Measurements from ENCODE around the gene PRAC2.

PRAC2 gene

GRCh38 chr17:48720266-48721008, 2.5 kb upstream of the PRAC2 start:
- DNase-seq: no peak

GRCh38 chr17:48721009-48721402, 2.0 kb upstream of the PRAC2 start:
- no peak for DNase-seq

GRCh38 chr17:48722201-48722907, 631 bp upstream of the PRAC2 start, which contains the start of gene PRAC1:
PRAC1 (minus strand) TSS chr17:48722518; CDS start chr17:48722392, 126 bp downstream.
- no peak for DNase-seq

GRCh38 chr17:48723423-48724250, 652 bp downstream of the PRAC2 start:
- DNase-seq: no peak

- DNase-seq: peak; percentile 43 to 70 (median 52)
Measured at GRCh38 chr17:48724251-48725003, 1.4 kb downstream of the PRAC2 start.

GRCh38 chr17:48725004-48725287, 2.0 kb downstream of the PRAC2 start:
- no peak for DNase-seq

GRCh38 chr17:48725288-48726064, 2.5 kb downstream of the PRAC2 start:
- DNase-seq: no peak

- DNase-seq: no peak
Measured at GRCh38 chr17:48726114-48726915, 3.3 kb downstream of the PRAC2 start.

GRCh38 chr17:48726916-48727286, 3.9 kb downstream of the PRAC2 start:
- DNase-seq: no peak

- DNase-seq: no peak
Measured at GRCh38 chr17:48727415-48728175, 4.6 kb downstream of the PRAC2 start.

GRCh38 chr17:48728232-48729231, 5.5 kb downstream of the PRAC2 start, which contains the start of gene HOXB13:
HOXB13 (minus strand) TSS chr17:48728750; CDS start chr17:48728593, 157 bp downstream.
- DNase-seq: peak in 1 of 4 experiments; percentile 22

- no peak for DNase-seq
Measured at GRCh38 chr17:48729335-48730239, 6.6 kb downstream of the PRAC2 start.

- DNase-seq: no peak
Measured at GRCh38 chr17:48730240-48730550, 7.2 kb downstream of the PRAC2 start.

GRCh38 chr17:48731355-48731754, 8.4 kb downstream of the PRAC2 start:
- no peak for DNase-seq

GRCh38 chr17:48732688-48733629, 10.0 kb downstream of the PRAC2 start:
- DNase-seq: no peak

- DNase-seq: no peak
Measured at GRCh38 chr17:48733632-48734328, 10.8 kb downstream of the PRAC2 start.
